ENCODE results near the gene NANOS2. TPM values are rescaled to one million over a fixed set of nuclear protein-coding genes. Genes with fewer than 3 reads are reported as not detected.

The NANOS2 gene
- total and polyA plus RNA-seq, 9 of the 15 experiments (the other 6 are each of a cell fraction or from before 2014, with no cell fraction given): not detected

GRCh38 chr19:45889210-45889885 is 25.2 kb downstream of the NANOS2 start (continued):
- TF ChIP-seq NKRF (IDR thresholded peaks at IDR 0.05; ENCODE audit: borderline replicate concordance) (peak; percentile 53; the same call in 1 of the 2 replicates), NR3C1 (CRISPR knock-in tag; IDR thresholded peaks at IDR 0.05) (no peak), THRA (IDR thresholded peaks at IDR 0.05) (no peak), BCLAF1 (IDR thresholded peaks at IDR 0.05; ENCODE audit: borderline replicate concordance in 1 of 2, control insufficient read depth in 1 of 2, low read depth in 2 of 2, low read length in 1 of 2) (0 out of 4 replicates have a peak, but pooled peaks of 1 of the 2 experiments have one; percentile 38), TCF3 (CRISPR knock-in tag; IDR thresholded peaks at IDR 0.05) (peak; percentile 85), TRIM25 (IDR thresholded peaks at IDR 0.05; ENCODE audit: borderline replicate concordance) (0 out of 2 replicates have a peak, but pooled peaks have one; percentile 34), IRF9 (tag; IDR thresholded peaks at IDR 0.05) (no peak), HBP1 (CRISPR knock-in tag; IDR thresholded peaks at IDR 0.05) (no peak), GTF3C2 (IDR thresholded peaks at IDR 0.05; ENCODE audit: borderline replicate concordance, extremely low read depth, insufficient read length) (no peak), TAF9B (IDR thresholded peaks at IDR 0.05; ENCODE audit: partially characterized antibody) (no peak)

Measured in K562 (cell line).